Endothelial cell of umbilical vein (primary cell): ENCODE results near the gene GALK2. TPM values are rescaled to one million over a fixed set of nuclear protein-coding genes. Genes with fewer than 3 reads are reported as not detected.
"Not testable (repeated sequence)": the region's sequence is repeated elsewhere in the genome, so short reads cannot be mapped to it uniquely, and the experiment has no call there.

ENCODE experiments used
- BruUV-seq: library from RNA; stranded (reverse); fragments of 400-500 nt; replicated peaks from 2 replicates; lab custom pipeline; 2021; lab: Mats Ljungman, UMichigan
- CTCF ChIA-PET: fragments of 300-600, 350-600 bp; sonication (Branson Sonifier 250); formaldehyde crosslinking; loops from one replicate; lab custom pipeline; 2021; ENCODE audit warnings: antibody characterized with exemption, inconsistent platforms; lab: Charles Lee
- POLR2A ChIA-PET: fragments of 300-600, 350-600 bp; sonication (Branson Sonifier 250); formaldehyde crosslinking; loops from one replicate; lab custom pipeline; 2021; ENCODE audit warnings: antibody characterized with exemption, inconsistent platforms; lab: Charles Lee
- DNase-seq: peaks from one replicate; pipeline ENCODE4 v3.0.0-alpha.2; 2011; ENCODE audit warnings: low read depth, low spot score
- FAIRE-seq: peaks from 2 replicates; lab custom pipeline; 2011; peaks lifted over from hg19 to GRCh38; lab: Jason Lieb, UNC
- H2AFZ ChIP-seq: 2 replicates; pipeline ENCODE4 v1.6.0; 2012; ENCODE audit warnings: low read depth, low read length, control low read depth, inconsistent platforms
- H3K27ac ChIP-seq: 2 replicates; pipeline ENCODE4 v1.5.1; 2011; ENCODE audit warnings: low read depth, mild to moderate bottlenecking, control low read depth, low read length, moderate library complexity; ENCODE audit not compliant: insufficient read depth
- H3K27me3 ChIP-seq, 2 experiments: 2 replicates each; pipeline versions ENCODE4 v1.6.0 to v1.6.1; 2011; ENCODE audit warnings: low read length in 2 of 2, mixed read lengths in 1 of 2; ENCODE audit not compliant: control insufficient read depth in 2 of 2, insufficient read depth in 2 of 2
- H3K36me3 ChIP-seq, 2 experiments: 2 replicates in 1 of 2; 3 replicates in 1 of 2; pipeline ENCODE4 v1.5.1; 2011; ENCODE audit warnings: low read length in 2 of 2, mild to moderate bottlenecking in 1 of 2, moderate library complexity in 1 of 2; ENCODE audit not compliant: control insufficient read depth in 2 of 2, insufficient read depth in 2 of 2; ENCODE audit errors: extremely low read depth in 1 of 2
- H3K4me1 ChIP-seq: 3 replicates; pipeline ENCODE4 v1.5.1; 2011; ENCODE audit warnings: mild to moderate bottlenecking, low read length; ENCODE audit not compliant: control insufficient read depth, insufficient read depth; ENCODE audit errors: extremely low read depth
- H3K4me2 ChIP-seq: 2 replicates; pipeline ENCODE4 v1.6.1; 2011; ENCODE audit warnings: low read length, control low read depth, mixed read lengths; ENCODE audit not compliant: insufficient read depth
- H3K4me3 ChIP-seq, 3 experiments: fragments of 200-600 bp in 1 of 3; sonication (generic), shearing (Covaris generic) in 1 of 3; replicated peaks in 1 of 3; 2 replicates each; pipeline ENCODE4 v1.5.1; 2011 to 2016; ENCODE audit warnings: control low read depth in 3 of 3, low read length in 3 of 3, mild to moderate bottlenecking in 2 of 3, inconsistent platforms in 1 of 3, low read depth in 1 of 3, moderate library complexity in 1 of 3; ENCODE audit not compliant: insufficient read depth in 1 of 3
- H3K79me2 ChIP-seq: 2 replicates; pipeline ENCODE4 v1.6.0; 2012; ENCODE audit warnings: low read length, inconsistent platforms; ENCODE audit not compliant: control insufficient read depth, insufficient read depth
- H3K9ac ChIP-seq: replicated peaks from 2 replicates; pipeline ENCODE3; 2011; ENCODE audit warnings: low read length, control low read depth; ENCODE audit not compliant: insufficient read depth; ENCODE audit errors: extremely low read depth
- H3K9me1 ChIP-seq: replicated peaks from 3 replicates; pipeline ENCODE4 v1.6.0; 2011; ENCODE audit warnings: mild to moderate bottlenecking, low read length; ENCODE audit not compliant: control insufficient read depth, insufficient read depth; ENCODE audit errors: extremely low read depth
- H3K9me3 ChIP-seq: replicated peaks from 2 replicates; pipeline ENCODE4 v1.5.1; 2012; ENCODE audit warnings: low read length, inconsistent platforms; ENCODE audit not compliant: control insufficient read depth, insufficient read depth
- H4K20me1 ChIP-seq: replicated peaks from 2 replicates; pipeline ENCODE3; 2011; ENCODE audit warnings: mild to moderate bottlenecking, low read length; ENCODE audit not compliant: control insufficient read depth, insufficient read depth; ENCODE audit errors: extremely low read depth
- CTCF ChIP-seq, 2 donors: IDR thresholded peaks; 1 replicate in 1 of 2; 2 replicates in 1 of 2; pipeline ENCODE4 v1.5.1; 2011; ENCODE audit warnings: low read length in 2 of 2, mild to moderate bottlenecking in 2 of 2, moderate library complexity in 2 of 2, control low read depth in 1 of 2, inconsistent platforms in 1 of 2, low read depth in 1 of 2; ENCODE audit not compliant: insufficient read depth in 1 of 2; ENCODE audit errors: extremely low read depth in 1 of 2
- EZH2 ChIP-seq: IDR thresholded peaks from 2 replicates; pipeline ENCODE4 v1.6.1; 2012; ENCODE audit warnings: borderline replicate concordance, low read depth, mild to moderate bottlenecking, moderate library complexity, low read length, inconsistent platforms; ENCODE audit not compliant: severe bottlenecking
- GATA2 ChIP-seq: IDR thresholded peaks from 2 replicates; pipeline ENCODE4 v1.7.0; 2011; ENCODE audit warnings: low read depth, mild to moderate bottlenecking, moderate library complexity, mixed read lengths, low read length; ENCODE audit not compliant: insufficient read length, insufficient read depth
- JUN ChIP-seq: IDR thresholded peaks from 2 replicates; pipeline ENCODE4 v1.6.1; 2011; ENCODE audit warnings: borderline replicate concordance, low read depth; ENCODE audit not compliant: insufficient read length, insufficient read depth
- MYC ChIP-seq: IDR thresholded peaks from one replicate; pipeline ENCODE4 v1.6.1; 2011; ENCODE audit warnings: mild to moderate bottlenecking, low read depth, low read length
- POLR2A ChIP-seq: IDR thresholded peaks from 2 replicates; pipeline ENCODE4 v1.6.1; 2012; ENCODE audit warnings: low read depth, mild to moderate bottlenecking, control low read depth, low read length
- dilution Hi-C: fragments of 300-500 bp; cut with MboI; formaldehyde crosslinking; loops from one replicate; pipeline ENCODE4 v1.15.0; 2019; ENCODE audit warnings: low sequenced_read_pairs; ENCODE audit not compliant: extremely low pct_ligation_motif_present
- intact Hi-C: fragments of 100-400 bp; cut with micrococcal nuclease; formaldehyde crosslinking; loops from one replicate; pipeline ENCODE4 v1.10.0; 2022
- polyA plus RNA-seq, 4 experiments: library from polyadenylated mRNA; depleted of rRNA in 3 of 4; stranded (reverse) in 3 of 4; unstranded in 1 of 4; fragments of >200 nt; gene quantifications; 2 replicates each; pipeline versions ENCODE4 v1.2.1 to v1.2.3, GENCODE V29; 2011 to 2012; ENCODE audit warnings: missing spikeins in 1 of 4
- total RNA-seq: library from RNA; stranded (reverse); gene quantifications from 2 replicates; pipeline ENCODE4 v1.2.3, GENCODE V29; 2021

Gene GALK2
- total and polyA plus RNA-seq, 2 donors (not counting 3 experiments of a cell fraction or from before 2014, with no cell fraction given): 19.9 to 31.3 TPM

GRCh38 chr15:49182128-49182527 is 12.1 kb downstream of the GALK2 start:
- DNase-seq: no peak
- no TSS peak for BruUV-seq
- no peak for FAIRE-seq
- H3K79me2 ChIP-seq: peaks cover 14% of the 10 kb centered on the region
- CTCF ChIA-PET: no interaction called here
- H3K27ac ChIP-seq: no peak overlapping the region
- intact Hi-C loops (no loop called here), dilution Hi-C loops (no loop called here)
- no peak overlapping the region for H3K4me3 ChIP-seq
- no peak overlapping the region for H2AFZ ChIP-seq
- no peaks in the 10 kb centered on the region for H3K9me1 ChIP-seq
- H3K27me3 ChIP-seq: no peaks in the 10 kb centered on the region
- H4K20me1 ChIP-seq: no peaks in the 10 kb centered on the region
- no peaks in the 10 kb centered on the region for H3K4me1 ChIP-seq
- TF ChIP-seq MYC (no peak), GATA2 (no peak), JUN (no peak), CTCF (IDR thresholded peaks at IDR 0.05; ENCODE audit: extremely low read depth in 1 of 2, insufficient read depth in 1 of 2, low read depth in 1 of 2, low read length in 2 of 2) (no peak), POLR2A (no peak), EZH2 (no peak)
- no peak overlapping the region for H3K4me2 ChIP-seq
- no peaks in the 10 kb centered on the region for H3K9me3 ChIP-seq
- POLR2A ChIA-PET: no interaction called here
- H3K9ac ChIP-seq: no peak overlapping the region
- H3K36me3 ChIP-seq: no peaks in the 10 kb centered on the region

GRCh38 chr15:49183741-49184140 is 13.7 kb downstream of the GALK2 start:
- H3K36me3 ChIP-seq, H3K4me1 ChIP-seq, POLR2A ChIA-PET, dilution Hi-C loops, H3K27me3 ChIP-seq, BruUV-seq, H3K4me3 ChIP-seq, DNase-seq, FAIRE-seq, H3K9me3 ChIP-seq, H3K9ac ChIP-seq, CTCF ChIA-PET, H3K27ac ChIP-seq, H3K4me2 ChIP-seq, H3K9me1 ChIP-seq, H4K20me1 ChIP-seq, H2AFZ ChIP-seq, intact Hi-C loops: not testable (repeated sequence)
- H3K79me2 ChIP-seq: peaks cover 19% of the 10 kb centered on the region
